Activated effector memory CD4-positive, alpha-beta T cell treated with anti-CD3 and anti-CD28 coated beads, Interleukin-2, amount 50 U/mL, for 16 hours (primary cell): ENCODE data around the gene AKAP17A.

Experiments used
- DNase-seq: peaks from one replicate; pipeline ENCODE4 v3.0.0-alpha.2; 2020

AKAP17A gene

DNA sequence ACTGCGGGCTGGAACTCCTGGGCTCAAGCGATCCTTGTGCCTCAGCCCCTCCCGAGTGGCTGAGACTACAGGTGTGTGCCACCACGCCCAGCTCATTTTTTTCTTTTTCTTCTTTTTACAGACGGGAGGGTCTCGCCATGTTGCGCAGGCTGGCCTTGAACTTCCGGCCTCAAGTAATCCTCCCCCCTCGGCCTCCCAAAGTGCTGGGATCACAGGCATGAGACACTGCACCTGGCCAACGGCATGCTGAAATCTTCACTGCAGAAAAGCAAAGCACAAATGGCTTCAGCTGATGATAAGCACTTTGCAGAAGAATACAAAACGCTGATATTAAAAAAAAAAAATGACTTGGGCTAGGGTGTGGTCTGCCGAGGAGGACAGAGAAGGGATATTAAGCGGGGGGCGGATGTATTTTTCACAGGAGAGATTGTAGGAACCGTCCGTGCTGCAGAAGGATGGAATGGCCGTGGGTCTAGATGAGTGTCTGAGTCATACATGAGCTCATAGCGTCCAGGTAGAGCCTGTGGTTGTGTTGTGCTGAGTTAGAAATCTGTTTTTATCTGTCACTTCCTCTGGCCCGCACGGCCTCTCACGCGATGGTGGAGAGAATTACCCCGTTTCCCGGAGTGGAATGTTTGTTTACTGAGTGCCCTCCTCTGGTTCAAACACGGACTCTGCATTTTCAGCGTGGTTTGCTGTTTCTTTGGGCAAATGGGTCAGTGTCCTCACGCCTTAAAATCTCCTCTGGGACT is 8.5 kb upstream of the AKAP17A start:
- peak; percentile 90 for DNase-seq

DNA sequence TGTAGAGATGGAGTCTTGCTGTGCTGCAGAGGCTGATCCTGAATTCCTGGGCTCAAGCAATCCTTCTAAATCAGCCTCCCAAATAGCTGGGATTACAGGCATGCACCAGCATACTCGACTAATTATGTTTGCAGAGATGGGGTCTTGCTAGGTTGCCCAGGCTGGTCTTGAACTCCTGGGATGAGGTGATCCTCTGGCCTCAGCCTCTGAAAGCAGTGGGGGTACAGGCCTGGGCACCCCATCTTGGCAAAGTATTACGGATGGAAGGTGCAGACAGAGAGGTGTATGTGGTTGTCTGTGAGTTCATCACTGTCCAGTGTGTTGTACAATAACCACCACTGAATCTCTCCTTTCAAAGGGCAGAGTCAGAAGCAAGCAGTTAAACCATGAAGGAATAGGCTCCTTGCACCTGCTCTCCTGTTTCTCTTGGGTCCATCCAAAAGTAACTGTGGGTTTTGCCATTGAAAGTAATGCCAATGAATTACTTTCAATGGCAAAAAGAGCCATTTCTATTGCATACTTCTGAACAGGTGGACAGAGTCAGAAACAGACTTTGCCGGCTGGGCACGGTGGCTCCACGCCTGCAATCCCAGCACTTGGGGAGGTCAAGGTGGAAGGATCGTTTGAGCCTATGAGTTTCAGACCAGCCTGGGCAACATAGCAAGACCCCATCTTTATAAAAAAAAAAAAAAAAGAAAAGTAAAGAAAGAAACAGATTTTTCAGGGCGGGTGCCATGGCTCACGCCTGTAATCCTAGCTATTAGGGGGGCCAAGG is 7.0 kb upstream of the AKAP17A start:
- DNase-seq, result peak; percentile 37

DNA sequence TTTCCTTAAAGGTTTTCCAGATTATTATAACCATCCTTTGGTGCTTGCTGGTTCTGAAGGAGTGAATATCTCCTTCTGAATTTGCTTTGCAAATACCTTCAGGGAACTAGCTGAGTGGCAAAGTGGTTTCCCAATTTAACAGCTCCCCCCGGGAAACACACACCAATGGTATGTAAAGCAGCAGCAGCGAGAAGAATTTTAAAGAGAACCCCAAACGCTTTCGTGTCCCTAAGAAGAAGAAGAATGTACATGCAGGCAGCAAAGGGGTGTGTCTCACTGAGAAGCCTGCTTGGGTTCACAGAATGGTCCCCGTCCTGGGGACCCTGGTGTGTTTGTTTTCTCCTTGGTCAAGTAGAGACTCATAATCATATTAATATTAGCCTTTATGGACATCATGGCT is 4.2 kb upstream of the AKAP17A start:
- DNase-seq, result peak; percentile 48

DNA sequence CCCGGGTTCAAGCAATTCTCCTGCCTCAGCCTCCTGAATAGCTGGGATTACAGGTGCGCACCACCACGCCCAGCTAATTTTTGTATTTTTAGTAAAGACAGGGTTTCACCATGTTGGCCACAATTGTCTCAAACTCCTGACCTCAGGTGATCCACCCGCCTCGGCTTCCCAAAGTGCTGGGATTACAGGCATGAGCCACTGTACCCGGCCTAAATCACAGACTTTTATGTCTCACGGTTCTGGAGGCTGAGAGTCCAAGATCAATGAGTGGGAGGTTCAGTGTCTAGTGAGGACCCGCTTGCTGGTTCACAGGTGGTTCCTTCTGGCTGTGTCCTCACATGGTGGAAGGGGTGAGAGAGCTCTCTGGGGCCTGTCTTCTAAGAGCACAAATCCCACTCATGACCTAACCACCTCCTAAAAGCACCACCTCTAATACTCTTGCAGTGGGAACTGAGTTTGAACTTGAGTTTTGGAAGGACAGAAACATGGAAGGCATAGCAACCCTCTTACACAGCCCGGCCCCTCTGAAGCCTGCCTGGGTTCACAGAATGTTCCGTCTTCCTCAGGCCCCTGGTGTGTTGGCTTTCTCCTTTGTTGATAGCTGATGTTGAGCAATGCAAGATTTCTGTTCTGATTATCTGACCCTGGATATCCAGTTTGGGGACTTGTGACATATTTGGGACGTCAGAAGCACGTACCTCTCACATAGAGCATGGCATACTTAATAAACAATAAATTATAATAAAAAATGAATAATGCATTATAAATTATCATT is 1.9 kb upstream of the AKAP17A start:
- peak; percentile 59 for DNase-seq

DNA sequence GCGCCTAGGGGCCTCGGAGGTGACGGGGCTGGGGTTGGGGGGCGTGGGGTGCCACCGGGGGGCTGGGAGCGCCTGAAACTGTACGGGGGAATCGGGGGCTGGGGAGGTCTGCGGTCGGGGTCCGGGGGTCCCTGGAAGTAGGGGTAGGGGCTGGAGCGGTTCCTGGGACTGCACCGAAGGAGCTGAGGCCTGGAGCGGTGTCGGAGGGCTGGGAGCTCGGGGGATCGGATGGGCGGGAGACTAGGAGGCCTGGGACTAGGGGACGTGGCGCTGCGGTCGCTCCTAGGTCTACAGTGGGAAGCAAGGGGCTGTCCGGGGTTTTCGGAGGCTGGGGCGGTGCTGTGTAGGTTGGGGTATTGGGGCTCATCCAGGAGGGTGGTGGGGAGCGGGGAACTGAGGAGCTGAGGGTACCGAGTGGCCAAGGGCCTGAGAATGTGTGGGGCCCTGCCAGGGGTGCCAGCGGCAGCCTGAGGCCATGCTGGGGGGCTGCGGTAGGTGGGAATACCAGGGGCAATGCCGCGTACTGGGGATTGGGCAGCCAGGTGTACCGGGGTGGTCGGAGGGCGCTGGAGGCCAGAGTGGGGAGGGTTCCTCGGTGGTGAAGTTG is 562 bp downstream of the AKAP17A start:
- DNase-seq, result peak; percentile 69

DNA sequence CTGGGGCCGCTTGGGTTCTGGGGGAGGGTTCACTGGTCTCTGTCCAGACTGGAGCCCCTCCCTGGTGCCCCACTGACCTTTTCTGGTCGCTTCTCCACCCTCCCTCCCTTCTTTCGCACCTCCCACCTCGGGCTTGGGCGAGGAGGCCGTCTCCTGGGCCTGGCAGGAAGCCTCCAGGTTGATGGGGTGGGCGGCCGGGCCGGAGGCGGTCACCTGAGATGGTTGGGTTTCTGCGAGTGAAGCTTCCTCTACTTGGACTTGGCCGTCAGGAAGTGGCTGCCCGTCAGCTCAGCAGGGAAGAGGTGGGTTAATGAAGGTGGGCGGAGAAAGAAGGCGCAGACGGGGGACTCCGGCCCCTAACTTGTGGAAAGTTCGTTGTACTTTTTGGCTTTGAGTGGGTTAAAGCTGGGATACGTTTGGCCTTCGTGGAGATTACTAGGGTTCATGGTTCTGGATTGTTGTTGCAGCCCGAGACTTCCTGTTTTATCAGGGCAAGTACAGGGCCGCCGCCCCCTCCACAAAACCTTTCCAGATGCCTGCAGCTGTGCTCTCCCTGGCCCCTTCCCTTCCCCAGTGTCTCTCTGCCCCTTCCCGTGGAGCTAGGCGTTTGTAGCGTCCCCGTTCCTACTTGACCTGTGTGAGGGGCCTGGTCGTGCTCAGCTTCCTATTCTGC is 1.2 kb downstream of the AKAP17A start:
- DNase-seq, result peak; percentile 72

DNA sequence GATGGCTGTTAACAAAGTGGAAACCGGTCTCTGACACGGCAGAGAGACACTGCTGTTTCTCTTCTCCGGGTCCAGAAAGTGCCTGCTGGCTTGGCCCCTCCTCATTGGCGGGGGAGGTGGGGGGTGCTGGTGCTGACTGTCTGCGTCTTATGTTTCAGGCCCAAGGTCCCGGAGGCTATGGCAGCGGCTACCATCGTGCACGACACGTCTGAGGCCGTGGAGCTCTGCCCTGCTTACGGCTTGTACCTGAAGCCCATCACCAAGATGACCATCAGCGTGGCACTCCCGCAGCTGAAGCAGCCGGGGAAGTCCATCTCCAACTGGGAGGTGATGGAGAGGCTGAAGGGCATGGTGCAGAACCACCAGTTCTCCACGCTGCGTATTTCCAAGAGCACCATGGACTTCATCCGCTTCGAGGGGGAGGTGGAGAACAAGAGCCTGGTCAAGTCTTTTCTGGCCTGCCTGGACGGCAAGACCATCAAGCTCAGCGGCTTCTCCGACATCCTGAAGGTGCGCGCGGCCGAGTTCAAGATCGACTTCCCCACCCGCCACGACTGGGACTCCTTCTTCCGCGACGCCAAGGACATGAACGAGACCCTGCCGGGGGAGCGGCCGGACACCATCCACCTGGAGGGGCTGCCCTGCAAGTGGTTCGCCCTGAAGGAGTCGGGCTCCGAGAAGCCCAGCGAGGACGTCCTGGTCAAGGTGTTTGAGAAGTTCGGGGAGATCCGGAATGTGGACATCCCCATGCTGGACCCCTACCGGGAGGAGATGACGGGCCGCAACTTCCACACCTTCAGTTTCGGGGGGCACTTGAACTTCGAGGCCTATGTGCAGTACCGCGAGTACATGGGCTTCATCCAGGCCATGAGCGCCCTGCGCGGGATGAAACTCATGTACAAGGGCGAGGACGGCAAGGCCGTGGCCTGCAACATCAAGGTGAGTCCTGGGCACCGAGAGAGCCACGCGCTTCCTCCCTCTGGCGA is 2.2 kb downstream of the AKAP17A start:
- DNase-seq, result peak; percentile 60

DNA sequence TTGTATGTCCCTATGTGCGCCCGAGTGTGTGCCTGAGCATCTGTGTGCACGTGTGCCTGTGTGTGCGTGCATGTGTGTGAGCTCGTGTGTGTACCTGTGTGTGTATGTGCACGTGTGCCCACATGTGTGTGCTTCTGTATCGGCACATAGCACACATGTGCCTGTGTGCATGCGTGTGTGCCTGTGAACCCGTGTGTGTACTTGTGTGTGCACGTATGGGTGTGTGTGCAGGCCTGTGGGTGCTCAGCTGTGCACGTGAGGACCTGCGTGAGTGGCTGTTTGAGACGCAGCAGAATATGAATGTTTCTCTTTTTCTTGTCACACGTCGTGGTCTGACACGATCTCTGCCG is 4.3 kb downstream of the AKAP17A start:
- DNase-seq, result peak; percentile 60

DNA sequence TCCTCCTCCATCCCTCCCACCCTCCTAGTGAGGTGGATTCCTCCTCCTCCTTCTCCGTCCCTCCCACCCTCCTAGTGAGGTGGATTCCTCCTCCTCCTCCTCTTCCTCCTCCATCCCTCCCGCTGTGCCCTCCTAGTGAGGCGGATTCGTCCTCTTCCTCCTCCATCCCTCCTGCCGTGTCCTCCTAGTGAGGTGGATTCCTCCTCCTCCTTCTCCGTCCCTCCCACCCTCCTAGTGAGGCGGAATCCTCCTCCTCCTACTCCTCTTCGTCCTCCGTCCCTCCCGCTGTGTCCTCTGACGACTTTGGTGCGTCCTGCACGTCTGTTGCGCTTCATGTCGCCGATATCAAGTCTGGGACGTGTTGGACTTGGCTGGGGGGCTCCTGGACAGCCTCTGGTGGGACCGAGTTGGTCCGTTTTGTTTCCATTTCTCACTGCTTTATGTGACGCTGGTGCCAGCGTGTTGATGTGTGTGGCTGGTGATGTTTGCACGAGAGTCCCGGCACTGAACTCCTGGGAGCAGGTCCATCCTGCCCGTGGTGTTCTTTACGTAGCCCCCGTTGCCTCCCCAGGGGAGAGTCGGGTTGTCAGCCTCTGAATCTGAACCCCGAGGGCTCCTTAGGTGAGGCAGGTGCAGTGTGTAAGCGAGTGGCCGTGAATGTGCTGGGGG is 5.4 kb downstream of the AKAP17A start:
- peak; percentile 37 for DNase-seq

DNA sequence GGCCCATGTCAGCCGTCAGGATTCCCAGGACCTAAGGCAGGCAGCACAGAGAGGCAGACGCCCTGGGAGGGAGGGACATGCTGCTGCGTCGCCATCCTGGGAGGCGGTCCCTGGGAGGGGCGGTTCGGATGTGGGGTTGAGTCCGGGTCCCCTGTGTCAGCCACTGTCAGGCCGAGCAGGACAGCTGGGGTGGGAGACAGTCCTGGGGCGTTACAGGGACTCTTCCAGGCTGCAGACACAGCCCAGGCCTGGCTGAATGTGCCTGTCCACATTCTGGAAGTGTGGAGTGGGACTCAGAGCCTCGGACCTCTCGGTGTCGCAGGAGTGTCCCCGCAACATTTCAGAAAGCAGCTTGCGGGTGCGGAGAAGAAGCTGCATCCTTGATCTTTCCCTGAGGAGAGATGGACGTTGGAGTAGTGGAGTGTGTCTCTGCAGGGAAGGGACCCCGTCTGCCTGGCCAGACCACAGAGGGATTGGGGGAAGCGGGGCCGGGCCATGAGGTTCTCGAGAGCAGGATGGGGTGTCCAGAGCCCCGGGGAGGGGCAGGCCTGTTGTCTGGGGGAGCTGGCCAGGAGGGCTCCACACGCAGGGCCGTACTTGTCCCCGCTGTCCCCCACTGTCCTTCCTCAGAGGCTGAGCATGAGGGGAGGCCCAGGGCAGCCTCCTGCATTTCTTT is 6.1 kb downstream of the AKAP17A start:
- DNase-seq, result peak; percentile 50

DNA sequence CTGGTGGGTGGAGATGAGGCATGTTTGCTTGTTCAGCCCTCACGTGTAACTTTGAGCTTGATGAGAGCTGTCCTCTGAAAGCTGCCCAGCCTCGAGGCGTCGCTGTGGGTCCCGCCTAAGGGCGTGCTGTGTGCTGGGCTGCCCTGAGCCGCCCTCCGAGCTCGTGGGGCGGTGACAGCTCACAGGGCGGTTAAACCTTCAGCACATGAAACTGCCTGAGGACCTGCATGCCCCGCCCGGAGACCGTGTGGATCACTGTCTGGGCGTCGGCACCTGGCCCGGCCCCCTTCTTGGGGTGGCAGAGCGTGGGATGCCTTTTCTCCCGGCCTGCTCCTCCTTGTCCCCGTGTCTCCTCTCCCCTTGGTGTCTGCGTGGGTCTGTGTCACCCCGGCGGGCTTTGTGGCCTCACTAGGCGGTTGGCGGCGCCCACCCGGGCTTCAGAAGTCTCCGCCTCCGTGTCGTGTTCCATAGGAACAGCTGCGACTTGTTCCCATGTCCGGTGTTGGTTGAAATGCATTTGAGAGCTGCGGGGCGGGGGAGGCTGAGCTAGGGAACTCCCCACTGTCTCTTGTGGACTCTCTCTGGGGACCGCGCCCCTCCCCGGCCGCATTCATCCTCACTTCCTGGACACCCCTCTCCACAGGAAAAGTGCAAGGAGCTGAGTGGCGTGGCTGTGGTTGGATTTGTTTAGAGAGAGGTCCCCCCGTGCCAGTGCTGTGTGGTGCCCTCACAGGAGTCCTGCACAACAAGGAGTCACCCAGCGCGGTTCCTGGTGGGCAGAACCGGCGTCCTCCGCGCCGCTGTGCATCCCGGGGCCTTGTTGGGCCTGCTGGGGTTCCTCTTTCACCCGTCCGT is 6.8 kb downstream of the AKAP17A start:
- peak; percentile 58 for DNase-seq

DNA sequence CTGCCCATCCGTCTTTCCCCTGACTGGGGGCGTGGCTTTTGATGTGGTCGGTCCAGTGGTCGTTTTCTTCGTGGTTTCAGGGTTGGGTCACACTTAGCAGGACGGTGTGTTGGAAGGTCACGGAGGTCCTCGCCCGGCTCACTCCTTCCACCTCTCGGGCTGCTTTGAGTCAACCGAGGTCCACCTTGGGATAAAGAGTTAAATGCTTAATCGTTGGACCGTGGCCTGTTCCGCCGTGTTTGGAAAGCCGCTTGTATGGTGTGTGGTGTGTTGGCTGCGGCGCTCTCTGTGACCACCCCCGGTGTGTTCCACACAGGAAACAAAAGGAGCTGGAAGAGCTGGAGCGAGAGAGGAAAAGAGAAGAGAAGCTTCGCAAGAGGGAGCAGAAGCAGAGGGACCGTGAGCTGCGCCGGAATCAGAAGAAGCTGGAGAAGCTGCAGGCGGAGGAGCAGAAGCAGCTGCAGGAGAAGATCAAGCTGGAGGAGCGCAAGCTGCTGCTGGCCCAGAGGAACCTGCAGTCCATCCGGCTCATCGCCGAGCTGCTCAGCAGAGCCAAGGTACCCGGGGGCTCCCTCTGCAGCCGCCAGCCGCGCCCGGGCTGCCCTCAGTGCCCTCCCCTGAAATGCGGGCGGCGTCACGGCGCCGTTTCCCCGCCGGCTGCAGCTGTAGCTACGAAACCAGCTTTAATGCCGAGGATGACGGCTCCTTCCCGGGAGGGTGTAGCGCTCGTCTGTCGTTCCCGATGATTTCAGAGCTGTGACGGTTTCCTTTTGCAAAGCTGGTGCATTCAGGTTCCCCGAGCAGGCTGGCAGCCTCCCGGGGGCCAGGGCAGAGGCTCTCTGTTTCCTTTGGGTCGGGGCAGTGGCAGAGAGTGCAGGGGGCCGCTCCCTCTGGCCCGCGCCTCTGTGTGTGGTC is 7.7 kb downstream of the AKAP17A start:
- DNase-seq, result peak; percentile 51

DNA sequence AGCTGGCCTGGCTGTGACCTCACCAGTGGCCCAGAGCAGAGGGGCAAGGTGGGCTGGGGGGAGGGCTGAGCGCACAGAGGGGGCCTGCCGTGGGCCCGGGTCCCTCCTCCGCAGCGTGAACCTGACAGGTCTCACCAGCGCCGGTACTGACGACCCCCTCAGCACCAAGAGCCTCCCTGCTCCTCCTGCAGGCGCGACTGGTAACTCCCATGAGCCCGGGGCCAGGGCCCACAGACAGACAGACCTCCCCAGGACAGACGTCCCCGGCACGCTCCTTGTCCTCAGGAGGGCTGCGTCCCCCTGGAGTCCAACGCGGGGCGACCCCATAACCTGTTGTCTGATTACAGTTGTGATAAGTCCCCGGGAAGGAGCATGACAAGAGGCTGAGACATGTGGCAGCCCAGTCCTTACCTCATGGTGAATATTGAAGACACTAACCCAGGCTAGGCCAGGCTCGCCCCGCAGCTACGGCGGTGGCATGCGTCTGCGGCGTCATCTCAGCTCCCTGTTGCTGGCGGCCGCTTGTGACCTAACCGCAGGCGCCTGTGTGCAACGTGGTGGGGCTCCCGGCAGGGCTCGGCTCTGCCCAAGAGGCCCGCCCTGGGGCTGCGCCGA is 8.5 kb downstream of the AKAP17A start:
- peak; percentile 60 for DNase-seq

DNA sequence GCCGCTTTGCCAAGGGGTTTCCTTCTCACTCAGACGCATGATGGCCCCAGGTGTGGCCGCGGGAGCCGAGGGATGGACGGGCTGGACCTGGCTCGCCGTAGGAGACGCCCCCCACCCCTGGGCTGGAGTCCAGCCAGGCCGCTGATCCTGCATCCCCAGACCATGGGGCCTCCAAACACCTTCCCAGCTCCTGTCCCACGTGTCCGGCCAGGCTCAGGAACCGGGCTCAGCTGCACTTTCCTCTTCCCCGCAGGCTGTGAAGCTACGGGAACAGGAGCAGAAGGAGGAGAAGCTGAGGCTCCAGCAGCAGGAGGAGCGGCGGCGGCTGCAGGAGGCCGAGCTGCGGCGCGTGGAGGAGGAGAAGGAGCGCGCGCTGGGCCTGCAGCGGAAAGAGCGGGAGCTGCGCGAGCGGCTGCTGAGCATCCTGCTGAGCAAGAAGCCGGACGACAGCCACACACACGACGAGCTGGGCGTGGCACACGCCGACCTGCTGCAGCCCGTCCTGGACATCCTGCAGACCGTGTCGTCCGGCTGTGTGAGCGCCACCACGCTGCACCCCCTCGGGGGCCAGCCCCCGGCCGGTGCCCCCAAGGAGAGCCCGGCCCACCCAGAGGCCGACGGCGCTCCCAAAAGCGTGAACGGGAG is 9.1 kb downstream of the AKAP17A start:
- no peak for DNase-seq

DNA sequence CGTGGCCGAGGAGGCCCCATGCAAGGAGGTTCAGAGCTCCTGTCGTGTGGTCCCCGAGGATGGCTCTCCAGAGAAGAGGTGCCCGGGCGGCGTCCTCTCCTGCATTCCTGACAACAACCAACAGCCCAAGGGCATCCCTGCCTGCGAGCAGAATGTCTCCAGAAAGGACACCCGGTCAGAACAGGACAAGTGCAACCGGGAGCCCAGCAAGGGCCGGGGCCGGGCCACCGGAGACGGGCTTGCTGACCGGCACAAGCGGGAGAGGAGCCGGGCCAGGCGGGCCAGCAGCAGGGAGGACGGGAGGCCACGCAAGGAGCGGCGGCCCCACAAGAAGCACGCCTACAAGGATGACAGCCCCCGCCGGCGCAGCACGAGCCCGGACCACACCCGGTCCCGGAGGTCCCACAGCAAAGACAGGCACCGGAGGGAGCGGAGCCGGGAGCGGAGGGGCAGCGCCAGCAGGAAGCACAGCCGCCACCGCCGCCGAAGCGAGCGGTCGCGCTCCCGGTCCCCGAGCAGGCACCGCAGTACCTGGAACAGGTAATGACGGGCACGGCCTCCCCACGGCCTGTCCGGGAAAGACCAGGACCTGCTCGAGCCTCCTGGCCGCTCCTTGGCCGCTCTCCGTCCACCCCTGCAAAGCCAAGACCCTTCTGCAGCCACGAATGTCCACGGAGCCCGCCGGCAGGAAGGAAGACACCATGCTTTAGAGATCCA is 9.8 kb downstream of the AKAP17A start:
- DNase-seq, result peak; percentile 60

DNA sequence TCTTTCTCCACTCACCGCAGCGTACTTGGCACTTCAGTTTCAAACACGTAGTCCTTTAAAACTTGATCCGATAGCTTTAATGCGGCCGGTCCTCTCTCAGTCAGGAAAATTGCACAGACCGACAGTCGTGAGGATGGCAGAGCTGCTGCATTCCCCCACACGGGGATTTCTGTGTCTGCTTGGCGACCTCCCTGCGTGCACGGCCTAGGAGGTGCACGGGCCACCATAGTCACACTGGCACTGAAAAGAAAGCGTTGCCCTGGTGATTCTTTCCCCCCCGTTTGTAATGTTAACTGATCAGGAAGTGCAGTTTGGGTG is 10.3 kb downstream of the AKAP17A start:
- peak; percentile 57 for DNase-seq

DNA sequence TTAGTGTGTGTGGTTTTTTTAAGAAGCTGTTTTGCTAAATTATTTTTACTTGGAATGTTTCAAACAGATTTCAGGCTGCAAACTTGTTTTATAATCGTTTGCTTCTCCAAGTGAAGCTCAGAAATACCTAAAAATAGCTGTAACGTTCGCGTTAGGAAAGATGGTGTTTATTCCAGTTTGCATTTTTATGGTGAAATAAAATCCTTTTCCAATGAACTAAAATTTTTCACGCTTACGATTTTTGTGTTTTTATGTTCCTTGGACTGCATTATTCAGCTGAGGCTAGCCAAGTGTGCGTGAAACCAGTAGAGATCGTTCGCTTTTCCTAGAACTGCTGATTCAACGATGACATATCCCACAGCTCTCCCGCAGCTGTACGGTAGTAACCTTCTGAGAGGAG is 10.9 kb downstream of the AKAP17A start:
- DNase-seq, result no peak
